GM03348 (cell line): ENCODE data around the gene FAM20B.
A peak's percentile ranks its signal among the peaks of the same experiment; 100 is the strongest.
"Not testable (repeated sequence)": the region's sequence is repeated elsewhere in the genome, so short reads cannot be mapped to it uniquely, and the experiment has no call there.

Experiments used
- DNase-seq: peaks from one replicate; pipeline ENCODE4 v3.0.0; 2012; ENCODE audit warnings: low spot score

The FAM20B gene, protein sequence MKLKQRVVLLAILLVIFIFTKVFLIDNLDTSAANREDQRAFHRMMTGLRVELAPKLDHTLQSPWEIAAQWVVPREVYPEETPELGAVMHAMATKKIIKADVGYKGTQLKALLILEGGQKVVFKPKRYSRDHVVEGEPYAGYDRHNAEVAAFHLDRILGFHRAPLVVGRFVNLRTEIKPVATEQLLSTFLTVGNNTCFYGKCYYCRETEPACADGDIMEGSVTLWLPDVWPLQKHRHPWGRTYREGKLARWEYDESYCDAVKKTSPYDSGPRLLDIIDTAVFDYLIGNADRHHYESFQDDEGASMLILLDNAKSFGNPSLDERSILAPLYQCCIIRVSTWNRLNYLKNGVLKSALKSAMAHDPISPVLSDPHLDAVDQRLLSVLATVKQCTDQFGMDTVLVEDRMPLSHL

DNA sequence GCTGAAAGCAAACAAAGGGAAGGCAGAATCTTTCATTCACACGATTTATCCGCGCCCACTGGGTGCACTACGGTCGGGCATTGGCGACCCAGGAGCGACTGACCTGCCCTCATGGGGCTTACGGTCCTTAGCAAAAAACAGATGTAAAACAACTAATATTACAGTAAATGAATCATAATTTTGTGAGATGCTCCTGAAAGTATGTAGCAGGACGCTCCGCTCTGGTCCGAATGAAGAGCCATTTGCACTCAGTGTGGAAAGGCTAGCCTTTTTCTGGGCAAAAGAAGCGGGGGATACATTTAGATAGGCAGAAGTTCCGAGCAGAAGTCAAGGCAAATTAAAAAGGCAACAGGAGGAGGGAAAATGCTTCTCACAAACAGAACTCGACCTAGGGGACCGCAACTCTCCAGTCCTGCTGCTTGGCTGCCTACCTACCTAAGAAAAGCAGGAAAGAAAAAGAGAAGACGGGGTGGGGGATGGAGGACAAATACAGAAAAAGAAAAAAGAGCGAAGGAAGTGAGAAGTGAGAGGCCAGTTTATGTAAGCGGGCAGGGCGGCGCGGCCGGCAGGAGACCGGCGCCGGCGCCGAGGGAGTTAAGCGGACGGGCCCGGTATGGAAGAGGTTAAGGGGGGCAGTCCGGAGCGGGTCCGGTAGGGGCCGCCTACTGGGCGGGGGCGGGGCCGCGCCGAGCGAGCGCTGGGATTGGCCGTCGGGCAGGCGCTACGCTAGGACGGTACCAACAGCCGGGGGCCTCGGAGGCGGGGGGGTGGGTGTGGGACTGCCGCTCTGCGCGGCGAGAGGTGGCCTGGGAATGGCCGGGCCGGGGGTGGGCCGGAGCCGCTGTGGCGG, at the start of gene FAM20B:
Gene FAM20B (plus strand): TSS at position 770 of the 850 bp plus-strand sequence. CDS start 17,954 bp downstream, outside the sequence.
- DNase-seq = peak; percentile 100

DNA sequence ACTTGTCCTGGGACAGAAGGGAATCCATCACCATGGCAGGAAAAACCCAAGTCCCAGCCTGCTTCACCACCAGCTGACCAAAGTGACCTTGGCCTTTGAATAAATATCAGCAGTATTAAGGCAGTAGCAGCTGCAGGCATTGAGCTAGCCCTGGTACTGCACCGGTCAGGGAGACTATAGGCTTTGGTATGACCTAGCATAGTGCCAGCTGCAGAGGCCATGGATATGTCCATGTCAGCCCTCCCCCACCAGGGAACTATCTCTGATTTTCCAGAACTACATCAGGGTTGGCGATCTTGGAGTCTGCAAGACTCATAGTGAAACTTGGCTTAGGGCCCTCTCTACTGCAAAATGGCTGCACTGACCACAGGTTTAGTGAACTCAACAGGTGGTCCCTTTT, 49.2 kb upstream of the FAM20B start:
- DNase-seq = no peak

DNA sequence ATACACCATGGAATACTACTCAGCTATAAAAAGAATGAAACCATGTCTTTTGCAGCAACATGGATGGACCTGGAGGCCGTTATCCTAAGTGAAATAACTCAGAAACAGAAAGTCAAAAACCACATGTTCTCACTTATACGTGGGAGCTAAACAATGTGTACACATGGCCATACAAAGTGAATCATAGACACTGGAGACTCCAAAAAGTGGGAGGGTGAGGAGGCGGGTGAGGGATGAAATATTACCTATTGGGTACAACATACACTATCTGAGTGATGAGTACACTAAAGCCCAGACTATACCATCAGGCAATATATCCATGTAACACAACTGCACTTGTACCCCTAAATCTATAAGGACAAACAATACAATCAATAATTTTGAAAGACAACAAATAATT, 39.5 kb upstream of the FAM20B start:
- DNase-seq = no peak

DNA sequence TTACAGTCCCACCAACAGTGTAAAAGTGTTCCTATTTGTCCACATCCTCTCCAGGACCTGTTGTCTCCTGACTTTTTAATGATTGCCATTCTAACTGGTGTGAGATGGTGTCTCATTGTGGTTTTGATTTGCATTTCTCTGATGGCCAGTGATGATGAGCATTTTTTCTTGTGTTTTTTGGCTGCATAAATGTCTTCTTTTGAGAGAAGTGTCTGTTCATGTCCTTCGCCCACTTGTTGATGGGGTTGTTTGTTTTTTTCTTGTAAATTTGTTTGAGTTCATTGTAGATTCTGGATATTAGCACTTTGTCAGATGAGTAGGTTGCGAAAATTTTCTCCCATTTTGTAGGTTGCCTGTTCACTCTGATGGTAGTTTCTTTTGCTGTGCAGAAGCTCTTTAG, 37.5 kb upstream of the FAM20B start:
- not testable (repeated sequence) for DNase-seq

DNA sequence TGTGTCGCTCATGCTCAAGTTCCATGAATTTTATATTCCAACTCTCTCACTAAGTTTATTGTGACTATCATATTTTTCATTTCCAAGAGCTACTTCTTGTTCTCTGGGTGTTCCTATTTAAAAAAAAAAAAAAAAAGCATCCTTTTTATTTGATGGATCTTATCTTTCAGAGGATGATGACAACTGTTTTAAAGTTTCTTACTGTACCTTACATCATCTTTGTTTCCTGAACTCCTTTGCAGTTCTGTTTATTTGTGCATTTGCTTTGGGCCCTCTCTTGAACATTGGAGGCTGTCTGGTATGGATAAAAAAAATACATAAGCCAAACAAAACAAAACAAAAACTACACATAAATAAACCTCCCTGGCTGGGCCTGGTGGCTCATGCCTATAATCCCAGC, 32.1 kb upstream of the FAM20B start:
- no peak for DNase-seq

DNA sequence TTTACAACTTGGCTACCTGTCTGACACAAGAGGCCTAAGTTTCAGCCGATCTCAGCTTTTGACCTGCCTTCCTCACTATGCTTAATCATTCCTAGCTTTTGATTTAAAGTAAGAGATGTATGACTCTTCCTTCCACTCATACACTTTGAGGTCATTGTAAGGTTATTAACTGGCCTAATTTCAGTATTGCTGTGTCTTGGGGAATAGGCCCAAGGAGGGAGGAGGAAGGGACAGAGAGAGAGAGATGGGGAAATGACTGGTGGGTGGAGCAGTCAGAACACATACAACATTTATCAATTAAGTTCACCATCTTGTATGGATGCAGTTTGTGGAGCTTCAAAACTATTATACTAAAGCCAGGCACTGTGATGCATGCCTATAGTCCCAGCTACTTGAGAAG, 28.3 kb upstream of the FAM20B start:
- no peak for DNase-seq

DNA sequence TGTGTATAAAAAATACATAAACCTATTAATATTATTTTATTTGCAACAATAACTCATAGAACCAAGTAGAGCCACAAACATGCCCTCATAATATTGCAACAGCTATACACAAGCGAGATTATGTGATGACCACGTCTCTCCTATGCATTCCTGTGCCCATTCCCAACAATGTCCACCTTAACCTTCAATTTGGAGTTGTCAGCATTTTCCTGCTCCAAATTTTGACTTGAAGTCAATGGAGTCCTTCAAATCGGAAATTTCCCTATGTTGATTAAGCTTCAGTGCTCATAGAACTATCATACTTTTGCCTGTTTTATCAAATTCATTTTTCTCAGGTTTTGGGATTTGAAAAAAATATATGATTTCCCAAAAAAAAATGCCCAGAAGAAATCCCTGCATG, 27.4 kb upstream of the FAM20B start:
- no peak for DNase-seq

DNA sequence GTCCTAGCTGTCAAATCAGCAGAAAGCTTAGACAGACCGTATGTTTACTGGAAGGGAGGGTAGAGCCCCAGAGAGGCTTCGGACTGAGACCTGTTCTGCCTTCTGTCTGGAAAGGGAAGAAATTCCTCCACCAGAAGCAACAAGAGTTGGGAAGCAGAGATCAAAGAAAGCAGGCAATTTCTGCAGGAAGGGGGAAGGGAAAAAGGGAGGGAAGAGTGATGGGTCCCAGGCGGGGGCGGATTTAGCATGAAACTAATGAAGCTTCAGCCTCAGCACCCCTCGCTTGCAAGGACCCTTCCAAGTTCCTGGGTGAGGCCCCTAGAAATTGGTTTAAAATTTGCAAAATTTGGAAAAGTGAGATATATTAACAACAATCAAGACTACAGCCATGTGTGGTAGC, 26.6 kb upstream of the FAM20B start:
- no peak for DNase-seq

DNA sequence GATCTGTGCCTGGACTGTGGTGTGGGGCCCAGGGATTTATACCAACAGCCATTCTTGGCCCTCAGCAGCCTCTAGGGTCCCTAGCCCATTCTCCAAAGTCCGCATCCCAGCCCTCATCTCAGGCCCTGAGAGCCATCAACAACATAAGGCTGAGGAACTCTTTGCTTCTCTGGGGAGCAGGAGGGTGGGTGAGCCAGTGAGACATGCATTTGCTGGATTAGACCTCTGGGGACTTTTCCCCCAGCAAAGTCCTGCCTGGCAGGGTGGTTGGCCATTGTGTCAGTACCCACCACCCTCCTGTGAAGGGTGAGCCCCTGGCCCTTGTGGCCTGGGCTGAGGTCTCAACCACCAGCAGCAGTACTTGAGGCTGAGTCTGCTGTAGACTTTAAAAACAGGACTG, 24.2 kb upstream of the FAM20B start:
- no peak for DNase-seq

DNA sequence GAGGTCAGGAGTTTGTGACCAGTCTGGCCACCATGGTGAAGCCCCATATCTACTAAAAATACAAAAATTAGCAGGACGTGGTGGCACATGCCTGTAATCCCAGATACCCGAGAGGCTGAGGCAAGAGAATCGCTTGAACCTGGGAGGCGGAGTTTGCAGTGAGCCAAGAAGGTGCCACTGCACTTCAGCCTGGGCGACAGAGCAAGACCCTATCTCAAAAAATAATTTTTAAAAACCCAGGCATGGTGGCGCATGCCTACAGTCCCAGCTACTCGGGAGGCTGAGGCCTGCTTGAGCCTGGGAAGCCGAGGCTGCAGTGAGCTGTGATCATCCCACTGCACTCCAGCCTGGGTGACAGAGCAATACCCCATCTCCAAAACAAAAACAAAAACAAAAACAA, 23.6 kb upstream of the FAM20B start:
- not testable (repeated sequence) for DNase-seq

DNA sequence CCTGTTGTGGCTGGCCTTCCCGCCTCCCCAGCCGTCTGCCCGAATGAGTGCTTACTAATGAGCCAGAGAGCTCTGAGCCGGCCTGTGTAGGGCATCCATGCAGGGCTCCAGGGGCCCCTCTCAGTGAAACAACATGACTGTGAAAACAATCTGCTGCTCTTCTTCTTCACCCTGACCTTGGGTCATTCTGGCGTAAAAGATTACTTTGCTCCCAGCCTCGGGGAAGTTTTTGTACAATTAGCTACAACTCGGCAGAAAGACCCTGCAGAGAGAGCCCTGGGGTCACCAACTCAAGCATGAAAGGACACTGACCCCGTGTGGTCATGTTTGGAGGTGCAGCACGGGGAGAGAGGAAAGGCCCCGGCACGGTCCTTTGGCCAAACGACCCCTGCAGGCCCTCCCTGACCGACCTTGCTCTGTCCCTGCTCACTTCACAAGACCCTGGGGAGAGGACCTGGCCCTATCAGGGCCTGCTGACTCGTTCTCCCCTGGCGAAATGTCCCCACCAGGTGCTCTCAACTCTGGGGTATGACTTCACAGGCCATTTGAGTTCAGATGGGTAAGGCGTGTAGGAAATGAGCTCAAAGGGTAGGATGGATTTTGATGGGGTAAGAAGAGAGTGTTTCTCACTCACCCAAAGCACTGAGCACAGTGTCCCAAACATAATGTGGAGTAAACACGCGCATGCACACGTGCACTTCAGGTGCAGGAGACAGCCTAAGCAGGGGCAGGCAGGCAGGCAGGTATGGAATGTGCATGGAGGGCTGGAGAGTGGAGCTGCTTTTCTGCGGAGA, 22.9 kb upstream of the FAM20B start:
- DNase-seq = peak; percentile 82

DNA sequence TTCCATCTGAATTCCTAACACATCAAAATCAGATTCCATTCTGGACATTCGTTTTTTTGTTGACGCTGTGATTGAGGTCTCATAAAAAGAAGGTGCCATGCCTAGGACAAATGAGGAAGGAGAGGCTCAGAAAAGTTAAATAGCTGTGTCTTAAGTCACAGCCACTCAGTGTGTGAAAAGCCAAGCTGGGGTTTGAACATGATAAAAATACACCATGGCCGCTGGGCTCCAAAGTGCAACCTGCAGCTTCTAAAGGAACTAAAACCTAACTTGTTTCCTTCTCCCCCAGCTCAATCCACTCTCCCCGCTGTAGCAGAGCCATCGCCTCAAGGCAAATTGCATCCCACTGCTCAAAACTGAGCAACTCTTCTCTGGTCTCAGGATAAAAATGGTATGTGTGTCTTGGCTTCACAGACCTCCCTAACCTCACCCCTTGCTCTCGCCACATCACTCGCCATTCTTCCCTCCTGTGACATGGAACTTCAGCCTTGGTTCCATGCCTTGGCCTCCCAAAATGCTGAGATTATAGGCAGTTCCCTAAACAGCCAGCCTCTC, 22.1 kb upstream of the FAM20B start:
- no peak for DNase-seq

DNA sequence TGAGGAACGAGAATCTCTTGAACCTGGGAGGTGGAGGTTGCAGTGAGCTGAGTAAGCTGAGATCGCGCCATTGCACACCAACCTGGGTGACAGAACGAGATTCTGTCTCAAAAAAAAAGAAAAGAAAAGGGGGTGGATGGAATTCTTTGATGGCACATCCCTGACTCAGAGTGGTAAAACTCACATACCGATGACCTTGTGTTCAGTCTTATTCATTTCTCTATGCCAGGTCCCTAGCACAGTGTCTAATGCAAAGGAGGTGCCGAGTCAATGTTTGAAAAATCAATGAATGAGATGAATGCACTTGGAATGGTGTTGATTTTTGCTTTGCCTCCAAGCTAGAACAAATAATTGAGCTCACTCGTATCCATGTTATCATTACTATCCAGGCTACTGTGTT, 18.5 kb upstream of the FAM20B start:
- DNase-seq = no peak

DNA sequence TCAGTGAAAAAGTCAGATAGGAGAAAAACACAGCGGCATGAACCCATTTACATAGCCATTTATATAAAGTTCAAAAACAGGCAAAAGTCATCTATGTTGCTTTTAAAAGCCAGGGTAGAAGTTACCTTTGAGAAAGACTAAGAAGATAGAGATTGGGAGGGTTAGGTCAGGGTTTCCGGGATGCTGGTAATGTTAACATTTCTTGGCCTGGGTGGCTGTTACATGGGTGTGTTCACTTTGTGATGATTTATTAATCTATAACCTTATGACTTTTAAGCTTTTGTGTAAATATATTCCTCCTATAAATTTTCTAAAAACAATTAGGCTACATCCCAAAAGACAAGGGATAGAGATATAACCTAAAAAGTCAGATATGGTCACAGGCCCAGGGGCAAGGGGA, 15.0 kb upstream of the FAM20B start:
- no peak for DNase-seq

DNA sequence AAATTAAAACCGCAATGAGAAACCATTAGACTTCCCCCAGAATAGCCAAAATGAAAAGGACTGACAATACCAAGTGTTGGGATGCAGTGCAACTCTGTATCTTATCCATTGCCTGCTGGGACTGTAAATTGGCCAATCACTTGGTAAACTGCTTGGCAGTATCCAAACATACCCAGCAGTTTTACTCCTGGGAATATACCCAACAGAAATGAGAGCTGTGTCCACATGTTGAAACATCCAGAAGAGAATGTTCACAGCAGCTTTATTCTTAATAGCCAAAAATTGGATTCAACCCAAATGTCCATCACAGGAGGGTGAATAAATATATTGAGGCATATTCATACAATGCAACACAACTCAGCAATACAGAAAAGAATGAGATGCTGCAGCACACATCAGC, 13.7 kb upstream of the FAM20B start:
- DNase-seq = no peak

DNA sequence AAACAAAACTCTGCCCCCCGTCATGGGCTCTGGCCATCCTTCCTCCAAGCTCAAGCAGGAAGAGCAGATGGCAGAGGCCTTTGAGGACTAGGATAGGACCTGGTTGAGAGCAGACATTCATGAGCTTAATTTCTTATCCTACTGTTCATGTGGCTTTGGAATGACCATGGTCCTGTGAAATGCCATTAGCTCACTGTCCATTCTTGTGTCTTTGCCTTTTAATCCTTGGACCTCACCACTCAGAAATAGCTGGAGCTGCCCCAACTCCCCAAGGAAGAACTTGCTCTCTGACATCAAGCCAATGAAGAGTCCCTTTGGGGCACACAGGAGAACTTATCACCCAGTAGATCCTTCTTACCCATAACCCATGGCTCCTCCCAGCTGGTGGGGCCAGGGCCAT, 11.6 kb upstream of the FAM20B start:
- no peak for DNase-seq

DNA sequence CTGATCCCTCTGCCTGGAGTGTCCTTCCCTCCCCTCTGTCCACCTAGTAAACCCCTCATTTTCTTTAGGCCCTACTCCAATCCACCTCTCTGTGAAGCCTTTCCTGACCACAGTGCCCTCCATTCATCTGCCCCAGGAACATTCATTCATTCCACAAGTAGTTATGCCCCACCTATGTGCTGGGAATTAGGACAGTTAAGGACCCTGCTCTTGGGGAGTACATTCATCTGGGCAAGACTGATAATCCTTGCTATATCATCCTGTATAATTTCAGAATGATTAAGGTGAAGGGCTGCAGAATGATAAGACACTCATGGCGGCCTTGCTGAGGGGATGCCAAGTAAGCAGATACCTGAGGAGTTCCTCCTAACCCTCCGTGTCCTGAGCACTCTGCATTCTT, 10.3 kb upstream of the FAM20B start:
- no peak for DNase-seq

DNA sequence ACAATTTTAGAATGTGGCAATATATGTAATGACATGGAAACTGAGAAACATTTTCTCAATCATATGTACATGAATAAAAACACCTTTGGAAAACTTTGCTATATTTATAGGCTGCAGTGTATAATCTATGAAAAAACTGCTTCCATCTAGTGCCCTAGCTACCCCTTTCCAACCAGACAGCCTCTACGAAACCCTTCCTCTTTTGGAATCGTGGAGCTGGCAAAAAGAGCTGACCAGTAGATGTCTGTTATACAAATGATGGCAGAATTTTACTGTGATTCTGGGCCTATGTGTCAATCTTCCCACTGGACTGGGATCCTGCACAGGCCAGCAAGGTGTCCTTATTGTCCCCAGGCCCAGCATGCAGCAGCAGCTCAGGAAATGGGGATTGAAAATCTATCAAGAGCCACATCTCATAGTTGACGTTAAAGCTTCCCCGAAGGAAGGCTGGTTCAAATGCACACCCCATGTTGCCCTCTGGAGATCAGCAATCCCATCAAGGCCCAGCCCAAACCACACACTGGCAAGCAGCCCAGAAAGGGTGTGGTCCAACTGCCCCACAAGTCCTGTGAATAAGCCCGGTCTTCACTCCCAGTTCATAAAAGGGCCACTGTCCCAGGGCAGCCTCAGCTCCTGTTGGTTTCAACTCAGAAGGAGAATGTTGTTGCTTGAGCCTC, 8.8 kb upstream of the FAM20B start:
- peak; percentile 89 for DNase-seq

DNA sequence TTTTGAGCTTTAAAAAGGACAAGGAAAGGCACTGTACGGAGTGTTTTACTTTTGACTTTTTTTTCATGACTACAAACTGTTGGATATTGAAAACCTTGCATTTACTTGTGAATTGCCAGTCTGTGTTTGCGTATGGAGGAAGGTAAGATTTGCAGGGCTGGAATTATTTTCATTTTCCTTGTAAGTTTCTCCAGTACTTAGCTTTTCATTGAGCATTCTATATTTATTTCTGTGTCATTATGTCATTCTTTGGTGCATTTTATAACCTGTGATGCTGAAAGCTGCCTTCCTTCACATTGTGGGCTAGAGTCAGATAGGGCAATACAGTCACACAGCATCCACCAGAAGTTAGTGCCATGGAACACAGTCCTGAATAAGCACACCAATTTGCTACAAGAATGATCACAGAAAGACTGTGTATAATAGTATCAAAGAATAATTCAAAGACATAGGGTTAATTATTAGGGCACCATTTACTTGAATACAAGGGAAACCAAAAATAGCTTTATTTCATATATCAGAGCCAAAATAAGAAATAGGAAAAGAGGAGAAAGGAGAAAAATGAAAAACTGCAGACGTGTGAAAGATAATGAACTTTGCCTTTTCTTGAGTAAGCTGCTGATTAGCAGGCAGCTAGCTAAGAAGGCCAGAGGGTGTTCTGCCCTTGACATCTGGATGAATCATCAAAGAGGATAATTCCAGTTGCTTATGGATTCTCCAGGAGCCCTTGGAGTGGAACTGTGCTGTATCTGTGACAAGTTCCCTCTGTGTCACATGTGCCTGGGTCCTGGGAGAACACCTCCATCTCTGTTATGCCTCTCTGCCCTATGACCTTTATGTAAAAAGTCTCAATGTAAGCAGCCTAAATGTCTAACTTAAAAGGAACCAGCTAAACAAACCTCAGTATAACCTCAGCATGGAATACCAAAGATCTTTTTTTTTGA, 8.0 kb upstream of the FAM20B start:
- DNase-seq = no peak

DNA sequence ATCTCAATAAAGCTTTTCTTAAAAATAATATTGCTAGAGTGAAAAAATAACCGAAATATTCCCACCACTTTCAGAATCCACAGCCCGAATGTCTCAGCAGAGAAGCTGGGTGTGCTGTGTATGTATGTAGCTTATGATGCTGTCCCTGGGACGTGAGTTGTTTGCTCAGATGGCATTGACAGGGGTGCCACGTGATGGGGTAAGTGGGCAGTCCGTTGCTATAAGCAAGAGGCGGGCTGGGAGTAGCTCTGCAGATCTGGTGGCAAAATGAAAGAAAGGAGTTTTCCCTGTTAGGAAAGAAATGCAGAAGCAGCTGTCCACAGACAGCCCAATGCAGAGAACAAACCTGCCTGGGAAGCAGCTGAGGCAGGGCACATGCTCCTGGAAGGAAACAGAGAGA, 3.8 kb upstream of the FAM20B start:
- DNase-seq = no peak
